ENCODE data around the gene SDK2. TPM values are rescaled to one million over a fixed set of nuclear protein-coding genes. Genes with fewer than 3 reads are reported as not detected.

The SDK2 gene
- polyA plus RNA-seq, 2 of the 4 experiments (the other 2 are of a cell fraction) = 0.36 to 0.57 TPM

DNA sequence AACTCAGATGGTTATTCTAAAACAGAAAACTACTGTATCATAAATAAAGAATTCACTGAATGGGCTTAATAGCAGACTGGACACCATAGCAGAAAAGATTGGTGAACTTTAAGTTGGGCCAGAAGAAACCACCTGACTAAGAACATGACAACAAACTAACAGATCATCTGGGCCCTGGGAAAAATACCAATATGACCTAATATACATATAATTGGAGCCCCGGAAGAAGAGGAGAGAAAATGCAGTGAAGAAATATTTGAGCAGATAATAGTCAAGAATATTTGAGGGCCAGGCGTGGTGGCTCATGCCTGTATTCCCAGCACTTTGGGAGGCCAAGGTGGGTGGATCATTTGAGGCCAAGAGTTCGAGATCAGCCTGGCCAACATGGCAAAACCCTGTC is 25.5 kb upstream of the SDK2 start:
- 17% methylated on average over 3 of the region's 3 CpGs for WGBS (ENCODE audit: missing lambda C conversion rate)
- peaks cover 8% of the 10 kb centered on the region; the same call in 2 of the 3 replicates for H3K9me3 ChIP-seq
- H3K27ac ChIP-seq = no peak overlapping the region
- TF ChIP-seq, protein P1, sequence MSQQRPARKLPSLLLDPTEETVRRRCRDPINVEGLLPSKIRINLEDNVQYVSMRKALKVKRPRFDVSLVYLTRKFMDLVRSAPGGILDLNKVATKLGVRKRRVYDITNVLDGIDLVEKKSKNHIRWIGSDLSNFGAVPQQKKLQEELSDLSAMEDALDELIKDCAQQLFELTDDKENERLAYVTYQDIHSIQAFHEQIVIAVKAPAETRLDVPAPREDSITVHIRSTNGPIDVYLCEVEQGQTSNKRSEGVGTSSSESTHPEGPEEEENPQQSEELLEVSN (IDR thresholded peaks at IDR 0.05; ENCODE audit: borderline replicate concordance, low read depth) = no peak
- TF ChIP-seq RNF2 (IDR thresholded peaks at IDR 0.05; ENCODE audit: borderline replicate concordance, low read depth) = no peak
- TF ChIP-seq, protein P2, sequence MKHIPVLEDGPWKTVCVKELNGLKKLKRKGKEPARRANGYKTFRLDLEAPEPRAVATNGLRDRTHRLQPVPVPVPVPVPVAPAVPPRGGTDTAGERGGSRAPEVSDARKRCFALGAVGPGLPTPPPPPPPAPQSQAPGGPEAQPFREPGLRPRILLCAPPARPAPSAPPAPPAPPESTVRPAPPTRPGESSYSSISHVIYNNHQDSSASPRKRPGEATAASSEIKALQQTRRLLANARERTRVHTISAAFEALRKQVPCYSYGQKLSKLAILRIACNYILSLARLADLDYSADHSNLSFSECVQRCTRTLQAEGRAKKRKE (CRISPR knock-in tag; IDR thresholded peaks at IDR 0.05; ENCODE audit: low read depth) = no peak
- TF ChIP-seq HOXA7 (CRISPR knock-in tag; IDR thresholded peaks at IDR 0.05) = no peak
- no peak for TF ChIP-seq POLR2AphosphoS2 (conservative IDR thresholded peaks at IDR 0.05; ENCODE audit: low read length)
- TF ChIP-seq ESRRA (IDR thresholded peaks at IDR 0.05; ENCODE audit: borderline replicate concordance, low read length) = no peak
- TF ChIP-seq, protein P3, sequence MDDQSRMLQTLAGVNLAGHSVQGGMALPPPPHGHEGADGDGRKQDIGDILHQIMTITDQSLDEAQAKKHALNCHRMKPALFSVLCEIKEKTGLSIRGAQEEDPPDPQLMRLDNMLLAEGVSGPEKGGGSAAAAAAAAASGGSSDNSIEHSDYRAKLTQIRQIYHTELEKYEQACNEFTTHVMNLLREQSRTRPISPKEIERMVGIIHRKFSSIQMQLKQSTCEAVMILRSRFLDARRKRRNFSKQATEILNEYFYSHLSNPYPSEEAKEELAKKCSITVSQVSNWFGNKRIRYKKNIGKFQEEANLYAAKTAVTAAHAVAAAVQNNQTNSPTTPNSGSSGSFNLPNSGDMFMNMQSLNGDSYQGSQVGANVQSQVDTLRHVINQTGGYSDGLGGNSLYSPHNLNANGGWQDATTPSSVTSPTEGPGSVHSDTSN (IDR thresholded peaks at IDR 0.05) = no peak
- no peak for TF ChIP-seq CHD2 (IDR thresholded peaks at IDR 0.05; ENCODE audit: low read length, partially characterized antibody)
- TF ChIP-seq NFE2L2 (conservative IDR thresholded peaks at IDR 0.05; ENCODE audit: low read length) = no peak
- no peak for TF ChIP-seq PHF8 (IDR thresholded peaks at IDR 0.05; ENCODE audit: borderline replicate concordance, low read depth)
- TF ChIP-seq, protein P4, sequence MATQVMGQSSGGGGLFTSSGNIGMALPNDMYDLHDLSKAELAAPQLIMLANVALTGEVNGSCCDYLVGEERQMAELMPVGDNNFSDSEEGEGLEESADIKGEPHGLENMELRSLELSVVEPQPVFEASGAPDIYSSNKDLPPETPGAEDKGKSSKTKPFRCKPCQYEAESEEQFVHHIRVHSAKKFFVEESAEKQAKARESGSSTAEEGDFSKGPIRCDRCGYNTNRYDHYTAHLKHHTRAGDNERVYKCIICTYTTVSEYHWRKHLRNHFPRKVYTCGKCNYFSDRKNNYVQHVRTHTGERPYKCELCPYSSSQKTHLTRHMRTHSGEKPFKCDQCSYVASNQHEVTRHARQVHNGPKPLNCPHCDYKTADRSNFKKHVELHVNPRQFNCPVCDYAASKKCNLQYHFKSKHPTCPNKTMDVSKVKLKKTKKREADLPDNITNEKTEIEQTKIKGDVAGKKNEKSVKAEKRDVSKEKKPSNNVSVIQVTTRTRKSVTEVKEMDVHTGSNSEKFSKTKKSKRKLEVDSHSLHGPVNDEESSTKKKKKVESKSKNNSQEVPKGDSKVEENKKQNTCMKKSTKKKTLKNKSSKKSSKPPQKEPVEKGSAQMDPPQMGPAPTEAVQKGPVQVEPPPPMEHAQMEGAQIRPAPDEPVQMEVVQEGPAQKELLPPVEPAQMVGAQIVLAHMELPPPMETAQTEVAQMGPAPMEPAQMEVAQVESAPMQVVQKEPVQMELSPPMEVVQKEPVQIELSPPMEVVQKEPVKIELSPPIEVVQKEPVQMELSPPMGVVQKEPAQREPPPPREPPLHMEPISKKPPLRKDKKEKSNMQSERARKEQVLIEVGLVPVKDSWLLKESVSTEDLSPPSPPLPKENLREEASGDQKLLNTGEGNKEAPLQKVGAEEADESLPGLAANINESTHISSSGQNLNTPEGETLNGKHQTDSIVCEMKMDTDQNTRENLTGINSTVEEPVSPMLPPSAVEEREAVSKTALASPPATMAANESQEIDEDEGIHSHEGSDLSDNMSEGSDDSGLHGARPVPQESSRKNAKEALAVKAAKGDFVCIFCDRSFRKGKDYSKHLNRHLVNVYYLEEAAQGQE (IDR thresholded peaks at IDR 0.05) = no peak
- no peak for TF ChIP-seq HEYL (CRISPR knock-in tag; IDR thresholded peaks at IDR 0.05)
- no peak for TF ChIP-seq KDM5A (IDR thresholded peaks at IDR 0.05)
- TF ChIP-seq, protein P5, sequence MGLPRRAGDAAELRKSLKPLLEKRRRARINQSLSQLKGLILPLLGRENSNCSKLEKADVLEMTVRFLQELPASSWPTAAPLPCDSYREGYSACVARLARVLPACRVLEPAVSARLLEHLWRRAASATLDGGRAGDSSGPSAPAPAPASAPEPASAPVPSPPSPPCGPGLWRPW (IDR thresholded peaks at IDR 0.05) = no peak
- TF ChIP-seq MYC (IDR thresholded peaks at IDR 0.05; ENCODE audit: borderline replicate concordance, low read length) = no peak
- TF ChIP-seq RAD21 (conservative IDR thresholded peaks at IDR 0.05 in 1 of 2, IDR thresholded peaks at IDR 0.05 in 1 of 2) = no peak
- ChIA-PET CTCF (no interaction called here), POLR2A (no interaction called here)
- FAIRE-seq (no peak), ATAC-seq (no peak), DNase-seq (ENCODE audit: low read depth in 1 of 2, low spot score in 1 of 2) (no peak)
- H3K4me1 ChIP-seq = no peaks in the 10 kb centered on the region
- H3K4me3 ChIP-seq = no peak overlapping the region
- no peak overlapping the region for H3K4me2 ChIP-seq

DNA sequence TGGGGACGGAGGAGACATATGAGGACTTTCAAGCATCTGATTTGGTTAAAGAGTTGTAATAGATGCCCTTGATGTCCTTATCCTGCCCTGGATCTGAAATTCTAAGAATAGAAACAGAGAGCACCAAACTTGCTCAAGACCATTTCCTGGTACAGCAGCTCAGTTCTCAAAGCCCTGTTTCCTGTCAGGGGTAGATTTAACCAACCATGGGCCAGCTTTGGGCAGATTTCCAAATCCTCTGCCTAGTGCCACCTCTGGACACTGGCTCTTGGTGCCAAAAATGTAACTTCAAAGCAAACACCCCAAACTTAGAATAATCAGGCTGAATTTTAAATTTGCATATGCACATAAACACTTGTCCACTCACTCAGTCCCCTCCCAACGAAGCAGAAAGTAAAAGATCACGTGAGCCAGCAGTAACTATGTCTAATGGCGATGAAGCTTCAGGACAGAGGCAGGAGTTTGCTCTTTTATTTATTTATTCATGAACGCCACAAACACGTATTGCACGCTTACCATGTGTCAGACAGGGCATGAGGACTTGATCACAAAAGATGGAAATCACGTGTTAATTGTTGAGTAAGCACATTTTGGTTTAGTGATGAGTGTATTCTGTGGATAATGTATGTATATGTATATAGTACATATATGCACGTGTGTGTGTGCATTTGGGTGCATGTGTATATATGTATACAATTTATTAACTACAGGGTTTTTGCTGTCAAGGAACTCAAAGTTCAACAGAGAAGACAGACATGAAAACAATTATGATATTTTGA is 23.1 kb upstream of the SDK2 start:
- POLR2A ChIA-PET = no interaction called here
- Histone ChIP-seq H3K4me3 (no peak overlapping the region), H3K4me2 (no peak overlapping the region), H3K9me3 (peaks cover 6% of the 10 kb centered on the region; the same call in 2 of the 3 replicates), H3K27ac (no peak overlapping the region), H3K4me1 (no peaks in the 10 kb centered on the region)
- DNase-seq (ENCODE audit: low read depth in 1 of 2, low spot score in 1 of 2) = no peak
- peak; percentile 49 for FAIRE-seq
- WGBS (ENCODE audit: missing lambda C conversion rate) = 42% methylated on average over 9 of the region's 9 CpGs
- no peak for ATAC-seq
- TF ChIP-seq MAFK (IDR thresholded peaks at IDR 0.05; ENCODE audit: partially characterized antibody) = peak; percentile 92
- no peak for TF ChIP-seq TFCP2L1 (CRISPR knock-in tag; IDR thresholded peaks at IDR 0.05)
- CTCF ChIA-PET = interaction anchor here (1.0 to 2.2 kb wide), 7 partner anchors 10 to 238 kb away, joined by 3 to 8 read pairs (median 5); no protein-coding TSS in a partner anchor

Measured in A549 (cell line).